HTR-8/SVneo (cell line): Measurements from ENCODE around the gene COMT.
A peak's percentile ranks its signal among the peaks of the same experiment; 100 is the strongest.

Experiments
- DNase-seq: peaks from one replicate; pipeline ENCODE4 v3.0.0; 2011; ENCODE audit warnings: low spot score, mixed read lengths; ENCODE audit not compliant: insufficient read length
- FAIRE-seq: peaks from 2 replicates; lab custom pipeline; 2011; peaks lifted over from hg19 to GRCh38; lab: Jason Lieb, UNC

The COMT gene

DNA sequence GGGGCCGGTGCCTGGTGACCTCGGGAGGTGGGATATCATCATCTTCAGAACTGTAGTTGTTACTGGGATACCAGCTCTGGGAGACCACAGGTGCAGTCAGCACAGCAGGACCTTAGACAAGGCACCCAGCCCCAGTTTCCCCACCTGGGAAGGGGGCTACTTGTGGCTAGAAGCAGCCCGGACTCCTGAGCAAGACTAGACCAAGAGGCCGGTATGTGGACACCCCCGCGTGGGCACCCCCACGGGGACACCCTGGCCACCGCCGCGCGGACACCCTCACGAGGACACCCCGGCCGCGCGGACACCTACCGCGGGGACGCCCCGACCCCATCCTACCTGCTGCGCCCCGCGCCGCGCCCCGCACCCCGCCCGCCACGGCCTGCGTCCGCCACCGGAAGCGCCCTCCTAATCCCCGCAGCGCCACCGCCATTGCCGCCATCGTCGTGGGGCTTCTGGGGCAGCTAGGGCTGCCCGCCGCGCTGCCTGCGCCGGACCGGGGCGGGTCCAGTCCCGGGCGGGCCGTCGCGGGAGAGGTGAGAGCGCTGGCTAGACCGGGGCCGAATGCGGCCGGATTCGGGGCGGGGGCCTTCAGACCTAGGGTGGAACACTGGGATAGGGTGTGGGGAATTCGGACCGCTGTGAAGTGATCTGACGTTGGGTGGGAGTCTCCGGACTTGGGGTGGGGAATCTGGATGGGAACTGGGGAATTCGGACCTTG, at the start of gene COMT, which contains the start of gene TXNRD2:
TSS of gene COMT (plus strand) at position 408 of the 718 bp plus-strand sequence. CDS start 20,755 bp downstream, outside the sequence.
TSS of gene TXNRD2 (minus strand) at position 454 of the 718 bp plus-strand sequence. CDS start at position 439, 15 bp downstream.
- DNase-seq (peak; percentile 57), FAIRE-seq (no peak)

DNA sequence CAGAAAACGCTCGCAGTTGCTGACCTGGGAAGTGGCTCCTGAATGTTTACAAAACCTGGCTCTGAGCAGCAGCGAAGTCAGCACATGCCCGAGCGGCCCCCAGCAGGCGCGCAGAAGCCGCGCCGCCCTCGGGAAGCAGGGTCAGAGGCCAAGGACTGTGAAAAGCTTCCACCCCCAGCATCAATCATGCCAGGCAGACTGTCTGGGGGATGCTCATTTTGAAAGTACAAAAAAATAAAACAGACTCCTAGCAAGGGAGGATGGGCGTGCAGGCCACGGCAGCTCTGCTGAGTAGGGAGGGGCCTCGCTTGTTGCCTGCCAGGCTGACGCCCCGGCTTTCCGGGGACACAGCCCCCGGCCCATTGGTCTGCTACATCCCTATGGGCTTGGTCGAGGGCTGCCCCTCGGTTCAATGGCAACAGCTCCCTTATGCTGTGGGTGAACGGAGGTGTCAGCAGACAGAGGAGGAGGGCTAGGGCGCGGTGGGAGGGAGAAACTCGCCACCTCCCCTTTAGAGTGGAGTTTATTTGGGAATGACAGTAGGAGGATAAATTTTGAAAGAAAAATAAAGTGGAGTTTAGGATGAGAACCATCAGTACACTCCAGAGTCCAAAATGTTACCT, 49.2 kb upstream of the COMT start:
- DNase-seq (peak; percentile 57), FAIRE-seq (peak; percentile 69)

DNA sequence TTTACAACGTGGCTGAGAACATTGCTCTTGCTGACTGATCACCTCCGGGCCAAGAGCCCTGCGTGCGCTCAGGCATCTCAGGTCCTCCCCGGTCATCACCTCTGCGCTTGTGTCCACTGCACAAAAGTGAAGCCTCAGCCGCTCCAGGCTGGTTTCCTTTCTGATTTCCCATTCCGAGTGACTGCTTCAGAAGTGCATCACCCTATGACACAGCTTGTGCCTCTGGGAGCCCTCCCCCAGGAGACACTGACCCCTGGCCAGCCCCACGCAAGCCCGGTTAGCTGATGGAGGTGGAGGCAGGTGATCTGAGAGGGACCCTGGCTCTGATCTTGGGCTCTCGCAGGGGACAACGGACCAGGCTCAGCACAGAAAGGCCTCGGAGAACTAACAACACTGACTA, 48.6 kb upstream of the COMT start:
- DNase-seq: no peak
- FAIRE-seq: no peak

DNA sequence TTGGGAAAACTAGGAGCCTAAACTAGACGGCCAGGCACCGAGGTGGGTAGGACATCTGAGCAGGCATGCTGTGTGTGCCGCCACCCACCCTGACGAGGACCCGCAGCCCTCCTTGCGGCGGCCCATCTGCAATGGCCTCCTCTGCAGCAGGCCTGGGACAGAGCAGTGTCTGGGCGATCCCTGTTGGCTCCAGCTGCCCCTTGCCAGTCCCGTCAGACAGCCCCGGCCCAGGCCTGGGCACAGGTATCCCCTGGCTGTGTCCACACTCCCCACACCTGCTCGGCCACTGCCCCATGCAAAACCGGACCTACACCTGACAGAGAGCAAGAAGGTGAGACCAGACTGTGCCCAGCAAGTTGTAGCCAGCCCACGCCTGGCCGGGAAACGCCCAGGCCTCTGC, 48.2 kb upstream of the COMT start:
- no peak for FAIRE-seq

DNA sequence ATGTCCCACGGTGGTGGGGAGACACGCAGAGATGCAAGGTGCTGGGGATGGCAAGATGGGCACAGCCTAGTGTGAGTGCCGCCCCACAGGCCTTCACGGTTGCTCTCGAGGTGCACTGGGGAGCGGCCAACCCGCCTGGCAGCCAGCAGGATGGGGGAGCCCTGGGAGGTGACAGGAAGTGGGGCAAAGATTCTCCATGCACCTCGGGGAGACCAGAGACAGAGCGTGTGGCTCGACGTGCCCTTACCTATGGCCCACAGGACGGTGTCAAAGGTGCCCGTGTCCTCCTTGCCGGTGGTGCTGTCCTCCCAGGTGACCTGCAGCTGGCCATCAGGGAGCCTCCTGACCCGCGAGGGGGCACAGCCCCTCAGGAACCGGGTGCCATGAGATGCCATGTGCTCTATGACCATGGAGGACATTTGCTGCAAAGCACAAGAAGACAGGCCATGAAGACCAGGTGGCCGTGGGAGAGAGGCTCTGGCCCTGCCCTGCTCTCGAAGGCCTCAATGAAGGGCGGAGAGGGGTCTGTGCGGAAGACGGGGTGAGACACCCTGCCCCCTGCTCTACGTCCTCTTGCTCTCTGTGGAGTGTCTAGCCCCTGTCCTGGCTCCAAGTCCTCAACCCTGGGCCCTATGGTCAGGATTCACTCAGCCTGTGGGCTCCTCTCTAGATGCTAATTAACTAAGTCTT, 46.3 kb upstream of the COMT start:
- no peak for DNase-seq
- no peak for FAIRE-seq

More for the DNA sequence above, 48.2 kb upstream of the COMT start:
- DNase-seq: no peak

DNA sequence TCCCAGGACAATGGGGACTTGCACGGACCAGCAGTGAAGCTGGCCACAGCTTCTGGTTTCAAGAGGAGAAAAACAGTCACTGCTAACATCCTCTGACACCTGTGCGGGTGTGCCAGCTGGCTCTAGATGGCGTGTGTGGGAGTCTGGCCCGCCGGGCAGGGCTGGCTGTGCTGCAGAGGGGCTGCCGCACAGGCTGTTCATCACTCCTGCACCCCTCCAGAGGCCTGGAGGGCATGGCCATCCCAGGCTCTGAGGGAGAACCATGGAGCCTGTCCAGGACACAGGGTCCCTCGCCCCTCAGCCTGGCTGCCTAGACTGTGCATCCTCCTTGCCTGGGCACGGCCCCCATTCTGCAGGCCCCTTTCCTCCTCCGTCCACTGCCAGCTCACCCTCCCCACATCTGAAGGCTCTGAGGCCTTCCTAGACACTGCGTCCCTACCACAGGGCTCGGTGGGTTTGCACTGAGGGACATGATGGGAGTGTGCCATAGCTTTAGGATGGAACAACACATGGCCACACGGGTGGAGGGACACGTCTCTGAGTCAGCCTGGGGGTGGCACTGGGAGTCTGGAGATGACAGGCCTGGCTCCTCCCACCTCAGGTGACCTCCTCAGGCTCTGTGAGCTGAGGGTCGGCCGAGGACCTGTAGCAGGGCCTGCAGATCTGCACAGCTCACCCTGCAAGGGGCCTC, 44.8 kb upstream of the COMT start:
- FAIRE-seq (no peak), DNase-seq (no peak)

DNA sequence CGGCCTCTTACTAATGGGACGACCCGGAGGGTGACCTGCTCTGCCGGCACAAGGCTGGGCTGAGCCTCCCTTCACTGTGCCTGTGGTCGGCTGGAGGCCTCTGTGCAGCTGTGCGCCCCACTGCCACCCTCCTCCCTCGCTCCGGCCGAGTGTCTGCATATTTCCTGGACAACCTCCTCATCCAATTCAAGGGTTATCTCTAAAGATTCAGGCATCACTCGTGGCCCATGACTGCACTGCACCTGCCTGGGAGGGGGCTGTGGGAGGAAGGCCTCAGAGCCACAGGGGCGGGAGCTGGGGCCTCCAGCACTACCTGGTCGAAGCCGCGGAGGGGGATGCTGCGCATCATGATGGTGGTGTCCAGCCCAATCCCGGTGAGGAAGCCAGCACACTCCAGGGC, 43.8 kb upstream of the COMT start:
- no peak for FAIRE-seq
- DNase-seq: no peak

DNA sequence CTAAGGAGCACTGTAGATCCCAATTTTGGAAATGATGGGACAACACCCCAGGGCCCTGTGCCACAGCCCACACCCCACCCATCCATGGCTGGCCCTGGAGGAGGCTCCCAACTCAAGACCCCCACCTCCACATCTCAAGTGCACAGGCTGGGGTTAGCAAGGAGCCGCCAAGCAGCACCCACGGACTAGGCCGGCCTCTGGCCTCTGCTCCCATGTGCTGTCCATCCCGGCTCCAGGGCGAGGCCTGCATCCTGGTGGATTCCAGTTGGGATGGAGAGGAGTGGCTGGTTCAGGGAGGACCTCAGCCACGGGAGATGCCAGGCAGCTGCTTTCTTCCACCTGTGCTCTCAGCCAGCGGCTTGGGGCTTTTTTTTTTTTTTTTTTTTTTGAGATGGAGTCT, 43.4 kb upstream of the COMT start:
- FAIRE-seq: no peak

DNA sequence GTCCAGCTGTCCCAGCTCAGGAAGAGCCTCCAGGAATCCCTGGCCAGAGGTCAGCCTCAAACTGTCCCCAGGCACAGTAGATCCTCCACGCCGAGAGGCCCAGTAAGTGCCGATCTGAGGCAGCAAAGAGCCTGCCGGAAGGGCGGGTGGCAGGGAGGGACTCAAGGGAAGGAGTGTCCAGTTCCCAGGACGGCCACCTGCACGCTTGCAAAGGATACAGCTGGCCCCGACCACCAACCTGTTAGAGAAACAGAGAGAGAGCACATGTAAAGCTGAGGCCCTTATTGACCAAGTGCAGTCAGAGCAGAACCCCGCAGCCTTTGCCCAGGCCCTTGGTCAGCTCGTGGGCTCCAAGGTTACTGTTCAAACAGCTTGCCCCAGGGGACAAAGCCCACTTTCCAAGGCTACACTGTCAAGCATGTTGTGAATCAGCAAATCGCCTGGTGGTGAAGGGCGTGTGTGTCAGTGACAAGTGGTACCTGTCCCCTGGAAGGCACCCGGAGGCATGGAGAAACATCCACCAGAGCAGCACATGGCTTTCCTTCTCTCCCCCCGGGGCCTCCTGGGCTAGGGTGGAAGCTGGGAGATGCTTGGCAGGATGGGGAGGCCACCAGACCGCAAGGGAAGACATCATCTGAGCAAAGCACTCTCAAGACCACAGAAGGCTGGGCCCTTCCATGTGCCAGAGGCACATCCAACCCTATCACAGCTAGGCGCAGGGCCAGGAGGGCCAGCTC, 42.6 kb upstream of the COMT start:
- DNase-seq (no peak), FAIRE-seq (no peak)

More for the DNA sequence above, 43.4 kb upstream of the COMT start:
- DNase-seq: no peak

DNA sequence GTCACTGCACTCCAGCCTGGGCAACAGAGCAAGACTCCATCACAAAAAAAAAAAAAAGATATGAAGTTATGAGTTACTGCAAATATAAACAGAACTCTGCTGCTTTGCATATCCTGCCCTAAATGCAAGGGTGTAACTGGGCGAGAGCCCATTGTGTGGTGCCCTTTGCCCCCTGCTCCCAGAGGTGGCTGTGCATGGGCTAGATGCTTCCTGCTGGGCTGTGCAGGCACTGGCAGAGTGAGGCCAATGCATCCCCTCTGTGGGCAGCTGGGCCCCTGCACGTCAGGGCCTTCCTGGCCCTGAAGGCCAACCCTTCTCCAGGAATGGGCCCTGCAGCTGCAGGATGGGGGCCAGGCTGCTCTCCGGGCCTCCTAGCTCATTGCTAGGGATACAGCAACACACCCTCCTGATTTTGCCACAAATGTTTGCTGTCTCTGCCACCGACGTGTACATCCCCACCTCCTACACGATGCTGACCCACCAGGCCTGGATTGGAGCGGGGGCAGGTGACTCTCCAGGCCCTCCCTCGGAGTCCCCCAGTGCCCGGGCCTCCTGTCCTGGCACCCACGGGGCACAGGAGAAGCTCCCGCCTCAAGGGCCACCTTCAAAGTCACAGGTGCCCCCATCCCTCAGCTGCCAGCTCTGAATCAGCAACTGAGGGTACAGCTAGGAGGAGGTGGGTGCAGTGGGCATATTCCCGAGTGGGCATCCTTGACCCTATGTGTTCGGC, 40.7 kb upstream of the COMT start:
- DNase-seq (no peak), FAIRE-seq (no peak)

DNA sequence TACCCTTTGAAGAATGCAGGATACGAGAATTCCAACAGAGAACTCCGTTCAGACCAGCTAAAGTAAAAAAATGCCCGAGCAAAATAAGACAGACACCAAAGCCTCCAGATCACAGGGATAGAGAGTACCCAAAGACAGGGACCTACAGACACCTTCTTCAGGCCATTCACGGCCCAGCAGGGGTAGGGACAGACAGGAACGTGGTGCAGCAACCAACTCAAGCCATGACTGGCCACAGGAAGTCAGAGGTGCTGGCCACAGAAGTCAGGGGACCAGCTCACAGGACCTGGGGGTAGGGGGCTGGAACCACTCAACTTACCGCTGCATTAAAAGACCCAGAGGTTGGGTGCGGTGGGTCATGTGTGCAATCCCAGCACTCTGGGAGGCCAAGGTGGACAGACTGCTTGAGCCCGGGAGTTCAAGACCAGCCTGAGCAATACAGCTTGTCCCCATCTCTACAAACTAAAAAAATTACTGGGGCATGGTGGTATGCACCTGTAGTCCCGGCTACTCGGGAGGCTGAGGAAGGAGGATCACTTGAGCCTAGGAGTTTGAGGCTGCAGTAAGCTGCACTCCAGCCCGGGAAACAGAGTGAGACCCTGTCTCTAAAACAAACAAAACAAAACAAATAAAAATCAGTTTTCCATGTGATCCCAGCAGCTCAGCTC, 39.9 kb upstream of the COMT start:
- FAIRE-seq (no peak), DNase-seq (no peak)

DNA sequence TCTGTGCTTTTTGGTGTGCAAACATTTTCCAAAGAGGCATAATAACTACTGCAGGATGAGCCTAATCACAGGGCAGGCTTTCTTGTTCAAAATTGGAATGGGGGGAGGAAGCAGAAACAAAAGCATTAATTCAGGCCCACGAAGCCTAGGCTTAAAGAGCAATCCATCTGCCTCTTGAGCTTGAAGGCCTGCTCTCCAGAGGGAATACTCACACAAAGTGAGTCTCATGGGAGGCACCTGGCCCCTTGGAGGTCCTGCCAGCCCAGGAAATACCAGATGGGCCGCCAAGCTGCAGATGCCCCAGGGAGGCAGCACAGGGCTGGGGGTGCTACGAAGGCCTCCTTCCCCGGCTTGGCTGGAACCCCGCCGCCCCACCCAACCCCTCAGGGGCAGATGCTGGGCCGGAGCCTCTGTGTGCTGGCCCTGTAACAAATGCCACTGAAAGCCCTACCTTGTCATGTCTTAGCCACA, 39.3 kb upstream of the COMT start:
- DNase-seq (no peak), FAIRE-seq (no peak)

DNA sequence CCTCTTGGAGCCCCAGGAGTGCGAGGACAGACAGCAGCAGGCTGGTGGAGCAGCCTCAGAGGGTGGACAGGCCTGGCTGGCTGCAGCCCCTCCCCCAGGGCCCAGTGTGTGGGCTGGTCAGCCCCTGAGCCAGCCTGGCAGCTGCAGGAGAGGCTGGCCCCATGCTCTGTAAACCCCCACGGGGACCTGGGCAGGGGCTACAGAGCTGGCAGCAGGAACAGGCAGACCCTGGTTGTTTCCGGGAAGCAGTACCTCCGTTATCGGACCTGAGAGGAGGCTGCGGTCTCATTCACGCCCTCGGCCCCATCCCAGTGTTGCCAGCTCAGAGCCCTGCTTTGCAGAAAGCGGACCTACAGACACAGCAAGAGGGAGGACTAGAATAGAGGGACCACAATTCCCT, 38.5 kb upstream of the COMT start:
- DNase-seq (no peak), FAIRE-seq (no peak)

DNA sequence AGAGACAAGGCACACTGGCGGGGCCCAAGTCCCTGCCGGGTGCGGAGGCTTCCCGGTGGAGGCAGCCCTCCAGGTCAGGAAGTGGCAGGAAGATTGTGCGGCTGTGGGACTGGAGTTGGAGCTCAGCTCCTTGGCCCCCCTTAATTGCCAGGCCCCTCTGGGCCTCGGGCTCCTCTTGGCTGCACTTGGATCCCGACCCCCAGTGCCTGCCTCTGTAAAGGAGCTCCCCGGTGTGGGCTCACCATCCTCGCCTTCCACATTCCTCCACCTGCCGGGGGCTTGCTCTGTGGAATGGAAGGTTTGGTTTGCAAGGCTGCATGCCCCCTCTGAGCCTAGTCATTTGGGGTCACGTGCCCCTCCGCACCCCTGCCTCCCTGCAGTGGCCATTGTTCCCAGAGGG, 38.1 kb upstream of the COMT start:
- FAIRE-seq (no peak), DNase-seq (no peak)

DNA sequence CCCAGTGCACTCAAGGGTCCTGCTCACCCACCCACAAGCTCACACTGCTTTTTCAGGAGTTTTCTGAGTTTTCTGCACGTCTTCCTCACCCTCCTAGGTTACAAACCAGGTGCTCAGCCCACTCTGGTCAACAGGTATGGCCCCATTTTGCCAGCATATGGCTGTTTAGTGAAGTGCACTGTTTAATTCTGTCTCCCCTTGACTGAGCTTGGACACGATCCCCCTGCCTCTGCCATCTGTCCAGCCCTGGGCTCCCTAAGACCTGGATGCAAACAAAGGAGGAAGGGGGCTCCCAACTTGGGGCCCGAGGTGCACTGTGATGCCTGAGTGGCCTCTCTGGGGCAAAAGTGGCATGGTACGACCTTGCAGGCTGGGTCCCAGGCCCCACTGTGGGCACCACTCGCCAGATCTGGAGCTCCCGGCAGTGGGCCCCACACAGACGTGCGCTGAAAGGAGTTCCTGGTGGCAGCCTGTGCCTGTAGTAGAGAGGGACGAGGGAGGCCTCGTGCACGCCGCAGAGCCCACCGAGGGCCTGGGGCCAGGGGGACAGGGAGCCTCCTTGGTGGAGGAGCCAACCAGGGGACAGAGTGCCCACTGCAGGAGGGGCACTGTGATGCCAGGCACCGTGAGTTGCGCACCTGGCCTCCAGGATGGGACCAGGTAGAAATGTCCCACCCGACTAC, 37.3 kb upstream of the COMT start:
- FAIRE-seq: no peak
- DNase-seq: no peak

DNA sequence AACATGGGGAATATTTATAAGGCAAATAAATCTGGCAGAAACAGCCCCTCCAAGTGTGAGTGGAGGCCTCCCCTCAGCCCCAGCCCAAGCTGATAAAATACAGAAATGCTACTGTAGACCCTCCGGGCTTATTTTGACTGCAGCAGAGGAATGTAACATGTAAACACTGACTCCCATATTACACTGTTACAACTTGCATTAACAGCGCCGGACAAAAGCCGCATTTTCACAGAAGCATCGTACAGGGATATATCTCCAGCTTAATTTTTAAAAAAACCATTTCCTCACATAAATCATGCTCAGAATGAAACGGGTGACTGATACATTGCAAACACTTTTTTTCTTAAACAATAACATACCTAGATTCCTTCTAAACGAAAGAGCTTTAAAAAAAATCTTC, 36.6 kb upstream of the COMT start:
- FAIRE-seq: no peak
- no peak for DNase-seq

DNA sequence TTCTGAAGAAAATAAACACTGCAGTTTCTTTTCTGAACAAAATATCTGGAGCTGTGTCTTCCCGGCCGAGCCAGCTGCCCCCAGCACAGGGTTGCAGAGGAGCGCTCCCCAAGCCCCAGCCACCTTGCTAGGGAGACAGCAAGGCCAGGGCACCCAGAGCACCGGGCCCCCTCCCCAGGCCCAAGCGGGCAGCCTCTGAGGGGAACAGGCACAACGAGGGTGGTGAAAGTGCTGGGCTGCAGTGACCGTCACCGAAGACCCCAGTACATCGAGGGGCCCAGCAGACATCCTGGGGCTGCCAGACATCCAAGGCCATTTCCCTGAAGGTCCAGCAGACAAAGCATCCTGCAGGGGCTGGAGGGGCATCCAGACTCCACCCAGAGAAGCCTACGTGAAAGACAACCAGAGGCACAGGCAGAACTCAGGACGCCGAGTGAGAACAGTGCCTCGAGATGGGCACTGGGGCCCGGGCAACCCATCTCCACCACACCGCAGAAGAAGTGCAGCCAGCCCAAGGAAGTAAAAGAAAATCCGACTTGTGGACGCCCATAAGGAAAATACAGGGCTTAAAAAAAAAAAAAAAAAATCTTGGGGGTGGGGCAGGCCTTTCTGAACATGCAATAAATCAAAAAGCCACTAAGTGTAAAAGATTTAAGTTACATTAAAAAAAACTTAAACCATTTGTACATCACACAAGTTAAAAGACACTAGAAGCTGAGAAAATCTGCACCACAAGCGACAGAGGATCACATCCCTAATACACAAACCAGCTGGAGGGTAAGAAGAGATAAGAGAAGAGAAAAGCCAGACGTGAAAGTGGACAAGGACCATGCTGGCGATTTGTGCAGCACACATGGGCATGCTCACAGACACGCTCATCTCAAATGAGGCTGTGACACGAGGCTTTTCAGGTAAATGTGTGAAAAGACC, 36.0 kb upstream of the COMT start:
- FAIRE-seq (no peak), DNase-seq (no peak)
